ENCODE data around the gene C21orf58.

DNA sequence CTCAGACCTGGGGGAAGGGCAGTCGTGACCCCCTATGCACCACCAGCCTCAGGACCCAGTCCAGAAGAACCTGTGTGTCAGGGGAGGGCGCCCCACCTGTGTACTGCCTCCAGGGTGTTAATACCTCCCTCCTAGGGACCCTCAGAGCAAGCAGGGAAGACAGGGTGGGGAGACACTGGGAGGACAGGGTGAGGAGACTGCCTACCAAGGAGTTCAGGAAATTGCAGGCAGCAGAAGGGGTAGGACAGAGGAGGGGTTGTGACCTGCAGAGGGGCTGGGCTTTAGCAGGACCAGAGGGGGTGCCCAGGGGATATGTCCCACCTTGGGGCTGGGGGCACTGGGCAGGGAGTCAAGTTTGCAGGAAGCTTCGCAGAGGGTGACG lies 5.2 kb downstream of the C21orf58 start:
- no peak for TF ChIP-seq GATA2 (IDR thresholded peaks at IDR 0.05; ENCODE audit: low read depth, low read length)
- no peak for TF ChIP-seq GATA3 (IDR thresholded peaks at IDR 0.05; ENCODE audit: low read depth, low read length)
